ENCODE results near the gene ENOPH1. TPM values are rescaled to one million over a fixed set of nuclear protein-coding genes. Genes with fewer than 3 reads are reported as not detected.

Gene ENOPH1
- total and polyA plus RNA-seq, 9 of the 15 experiments (the other 6 are each of a cell fraction or from before 2014, with no cell fraction given), result 29.8 to 71.4 (median 48.9) TPM

GRCh38 chr4:82428969-82429727 is 1.2 kb upstream of the ENOPH1 start (continued):
- TF ChIP-seq, protein P1, sequence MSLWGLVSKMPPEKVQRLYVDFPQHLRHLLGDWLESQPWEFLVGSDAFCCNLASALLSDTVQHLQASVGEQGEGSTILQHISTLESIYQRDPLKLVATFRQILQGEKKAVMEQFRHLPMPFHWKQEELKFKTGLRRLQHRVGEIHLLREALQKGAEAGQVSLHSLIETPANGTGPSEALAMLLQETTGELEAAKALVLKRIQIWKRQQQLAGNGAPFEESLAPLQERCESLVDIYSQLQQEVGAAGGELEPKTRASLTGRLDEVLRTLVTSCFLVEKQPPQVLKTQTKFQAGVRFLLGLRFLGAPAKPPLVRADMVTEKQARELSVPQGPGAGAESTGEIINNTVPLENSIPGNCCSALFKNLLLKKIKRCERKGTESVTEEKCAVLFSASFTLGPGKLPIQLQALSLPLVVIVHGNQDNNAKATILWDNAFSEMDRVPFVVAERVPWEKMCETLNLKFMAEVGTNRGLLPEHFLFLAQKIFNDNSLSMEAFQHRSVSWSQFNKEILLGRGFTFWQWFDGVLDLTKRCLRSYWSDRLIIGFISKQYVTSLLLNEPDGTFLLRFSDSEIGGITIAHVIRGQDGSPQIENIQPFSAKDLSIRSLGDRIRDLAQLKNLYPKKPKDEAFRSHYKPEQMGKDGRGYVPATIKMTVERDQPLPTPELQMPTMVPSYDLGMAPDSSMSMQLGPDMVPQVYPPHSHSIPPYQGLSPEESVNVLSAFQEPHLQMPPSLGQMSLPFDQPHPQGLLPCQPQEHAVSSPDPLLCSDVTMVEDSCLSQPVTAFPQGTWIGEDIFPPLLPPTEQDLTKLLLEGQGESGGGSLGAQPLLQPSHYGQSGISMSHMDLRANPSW (CRISPR knock-in tag; IDR thresholded peaks at IDR 0.05), result 0 out of 2 replicates have a peak, but pooled peaks have one; percentile 66
- no peak for TF ChIP-seq RREB1 (CRISPR knock-in tag; IDR thresholded peaks at IDR 0.05)
- no peak for TF ChIP-seq JUNB (CRISPR knock-in tag; conservative IDR thresholded peaks at IDR 0.05)
- peak; percentile 94; the same call in 1 of the 2 replicates for TF ChIP-seq POLR2AphosphoS2 (IDR thresholded peaks at IDR 0.05; ENCODE audit: low read length)
- TF ChIP-seq SAFB2 (IDR thresholded peaks at IDR 0.05; ENCODE audit: borderline replicate concordance, low read depth, low read length, severe bottlenecking), result no peak
- TF ChIP-seq, protein P2, sequence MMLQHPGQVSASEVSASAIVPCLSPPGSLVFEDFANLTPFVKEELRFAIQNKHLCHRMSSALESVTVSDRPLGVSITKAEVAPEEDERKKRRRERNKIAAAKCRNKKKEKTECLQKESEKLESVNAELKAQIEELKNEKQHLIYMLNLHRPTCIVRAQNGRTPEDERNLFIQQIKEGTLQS (IDR thresholded peaks at IDR 0.05), result no peak
- TF ChIP-seq, protein P2 (CRISPR knock-in tag; conservative IDR thresholded peaks at IDR 0.05), result peak; percentile 59
- TF ChIP-seq KAT7 (CRISPR knock-in tag; IDR thresholded peaks at IDR 0.05; ENCODE audit: borderline replicate concordance), result peak; percentile 92
- peak; percentile 33; the same call in 1 of the 2 replicates for TF ChIP-seq RBM14 (IDR thresholded peaks at IDR 0.05; ENCODE audit: borderline replicate concordance, insufficient read depth, low read depth, low read length)
- TF ChIP-seq NONO (IDR thresholded peaks at IDR 0.05; ENCODE audit: low read depth in 2 of 2, low read length in 1 of 2), result peak; percentile 65 to 86
- no peak for TF ChIP-seq DNMT1 (IDR thresholded peaks at IDR 0.05)
- peak; percentile 93 for TF ChIP-seq CREB3 (tag; conservative IDR thresholded peaks at IDR 0.05; ENCODE audit: low read depth)
- no peak for TF ChIP-seq ETV6 (IDR thresholded peaks at IDR 0.05; ENCODE audit: borderline replicate concordance in 1 of 2, low read depth in 2 of 2, low read length in 1 of 2)
- 0 out of 2 replicates have a peak, but pooled peaks have one; percentile 74 for TF ChIP-seq ETV6 (CRISPR knock-in tag; IDR thresholded peaks at IDR 0.05; ENCODE audit: borderline replicate concordance)
- peak; percentile 77 for TF ChIP-seq SAP30 (IDR thresholded peaks at IDR 0.05; ENCODE audit: borderline replicate concordance, insufficient read depth, low read depth, low read length, poor library complexity, severe bottlenecking)
